VCaP (cell line): ENCODE data around the gene GPR26.

Source experiments
- H3K27ac ChIP-seq: fragments of 450-650 bp; 2 replicates; pipeline ENCODE4 v1.5.1; 2017
- CTCF ChIP-seq: fragments of 450-650 bp; conservative IDR thresholded peaks from 2 replicates; pipeline ENCODE4 v1.5.1; 2017; ENCODE audit warnings: mild to moderate bottlenecking, moderate library complexity

The GPR26 gene

GRCh38 chr10:123742751-123743440 is 76.7 kb downstream of the GPR26 start:
- no peak overlapping the region for H3K27ac ChIP-seq
- TF ChIP-seq CTCF, result no peak

DNA sequence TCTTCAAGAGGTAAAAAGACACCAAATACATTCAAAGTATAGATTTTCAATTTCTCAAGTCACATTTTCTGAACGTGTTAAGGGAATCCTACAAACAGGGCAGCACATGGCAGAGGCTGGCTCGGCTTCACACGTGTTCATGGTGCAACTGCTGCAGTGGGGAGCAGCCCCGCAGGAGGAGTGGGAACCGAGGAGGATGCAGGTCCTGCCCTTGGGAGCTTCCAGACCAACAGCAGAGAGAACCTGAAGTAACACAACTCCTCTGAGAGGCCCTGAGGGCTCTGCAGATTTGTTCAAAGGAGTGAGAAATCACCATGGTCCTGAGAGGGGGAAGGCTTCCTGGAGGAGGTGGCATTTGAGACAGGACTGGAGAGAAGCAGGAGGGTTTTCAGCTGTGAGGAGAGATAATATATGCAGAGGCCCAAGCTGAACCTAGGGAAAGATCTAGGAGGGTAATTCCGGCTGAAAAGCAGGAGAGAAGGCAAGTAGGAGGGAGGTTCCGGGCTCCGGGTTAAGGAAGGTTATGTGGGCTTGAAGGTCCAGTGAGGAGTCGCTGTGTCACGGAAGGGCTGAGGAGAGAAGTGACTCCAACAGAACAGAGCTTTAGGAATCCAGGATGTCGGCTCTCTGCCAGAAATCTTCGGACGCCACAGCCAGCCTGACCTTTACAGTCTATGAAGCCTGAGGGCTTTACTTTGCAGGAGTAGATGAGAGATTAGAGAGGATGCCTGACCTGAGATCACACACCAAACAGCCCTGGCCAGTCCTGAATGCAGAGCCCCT is 77.5 kb downstream of the GPR26 start:
- no peak for TF ChIP-seq CTCF
- peak overlapping the region; percentile 13; the same call in 1 of the 2 replicates for H3K27ac ChIP-seq

DNA sequence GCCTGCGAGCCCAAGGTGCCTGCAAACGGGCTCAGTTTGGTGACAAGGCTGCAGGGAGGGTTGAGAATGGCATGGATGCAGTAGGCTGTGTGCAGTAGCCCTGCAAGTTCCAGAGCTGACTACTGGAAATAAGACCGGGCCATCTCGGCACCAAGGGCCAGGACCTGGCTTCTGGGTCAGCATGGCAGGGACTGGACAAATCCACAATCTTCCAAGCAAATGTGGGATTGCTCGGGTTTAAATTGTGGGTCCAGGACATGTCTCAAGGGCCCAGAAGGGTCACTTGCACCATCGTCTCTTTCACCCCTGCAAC is 78.0 kb downstream of the GPR26 start:
- peak overlapping the region; percentile 13; the same call in 1 of the 2 replicates for H3K27ac ChIP-seq
- no peak for TF ChIP-seq CTCF
